A673 (cell line): Measurements from ENCODE around the gene CPEB1.

Source experiments
- CTCF ChIP-seq: fragments of 300-800, 200-600 bp; sonication (generic); conservative IDR thresholded peaks from 2 replicates; pipeline ENCODE4 v1.5.1; 2017; ENCODE audit warnings: low read depth, mild to moderate bottlenecking, antibody characterized with exemption, low read length, moderate library complexity, mixed read lengths
- EZH2 ChIP-seq: fragments of 200-600 bp; sonication (generic); IDR thresholded peaks from 2 replicates; pipeline ENCODE4 v1.6.1; 2017; ENCODE audit warnings: borderline replicate concordance, low read depth, mild to moderate bottlenecking, mixed read lengths, antibody characterized with exemption, low read length; ENCODE audit not compliant: poor library complexity, severe bottlenecking

- no peak for TF ChIP-seq CTCF
- no peak for TF ChIP-seq EZH2
Observed at GRCh38 chr15:82663186-82663600, 16.0 kb upstream of the CPEB1 start.
